Muscle layer of colon (tissue), 2 donors: ENCODE data around the gene ZPBP2.

Experiments
- H3K27ac ChIP-seq: one replicate; pipeline ENCODE4 v1.7.0; 2013; ENCODE audit warnings: low read depth, mild to moderate bottlenecking, low read length, moderate library complexity
- H3K27me3 ChIP-seq, 2 donors: one replicate each; pipeline ENCODE4 v1.7.0; 2013; ENCODE audit warnings: low read length in 2 of 2, mild to moderate bottlenecking in 2 of 2; ENCODE audit not compliant: insufficient read depth in 2 of 2, control insufficient read depth in 1 of 2
- H3K36me3 ChIP-seq: one replicate; pipeline ENCODE4 v1.7.0; 2013; ENCODE audit warnings: mild to moderate bottlenecking, low read length; ENCODE audit not compliant: insufficient read depth
- H3K4me1 ChIP-seq: one replicate; pipeline ENCODE4 v1.7.0; 2013; ENCODE audit warnings: mild to moderate bottlenecking, low read length; ENCODE audit not compliant: insufficient read depth
- H3K4me3 ChIP-seq, 2 donors: one replicate each; pipeline ENCODE4 v1.7.0; 2013; ENCODE audit warnings: low read length in 2 of 2, low read depth in 1 of 2, mild to moderate bottlenecking in 1 of 2, moderate library complexity in 1 of 2
- H3K9ac ChIP-seq: one replicate; pipeline ENCODE4 v1.7.0; 2013; ENCODE audit warnings: low read length
- H3K9me3 ChIP-seq: one replicate; pipeline ENCODE4 v1.7.0; 2013; ENCODE audit warnings: mild to moderate bottlenecking, low read length
- donor health status: abdominal sarcoma.
- donor health status: Adenocarcinoma of cecum.

Gene ZPBP2, protein sequence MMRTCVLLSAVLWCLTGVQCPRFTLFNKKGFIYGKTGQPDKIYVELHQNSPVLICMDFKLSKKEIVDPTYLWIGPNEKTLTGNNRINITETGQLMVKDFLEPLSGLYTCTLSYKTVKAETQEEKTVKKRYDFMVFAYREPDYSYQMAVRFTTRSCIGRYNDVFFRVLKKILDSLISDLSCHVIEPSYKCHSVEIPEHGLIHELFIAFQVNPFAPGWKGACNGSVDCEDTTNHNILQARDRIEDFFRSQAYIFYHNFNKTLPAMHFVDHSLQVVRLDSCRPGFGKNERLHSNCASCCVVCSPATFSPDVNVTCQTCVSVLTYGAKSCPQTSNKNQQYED

DNA sequence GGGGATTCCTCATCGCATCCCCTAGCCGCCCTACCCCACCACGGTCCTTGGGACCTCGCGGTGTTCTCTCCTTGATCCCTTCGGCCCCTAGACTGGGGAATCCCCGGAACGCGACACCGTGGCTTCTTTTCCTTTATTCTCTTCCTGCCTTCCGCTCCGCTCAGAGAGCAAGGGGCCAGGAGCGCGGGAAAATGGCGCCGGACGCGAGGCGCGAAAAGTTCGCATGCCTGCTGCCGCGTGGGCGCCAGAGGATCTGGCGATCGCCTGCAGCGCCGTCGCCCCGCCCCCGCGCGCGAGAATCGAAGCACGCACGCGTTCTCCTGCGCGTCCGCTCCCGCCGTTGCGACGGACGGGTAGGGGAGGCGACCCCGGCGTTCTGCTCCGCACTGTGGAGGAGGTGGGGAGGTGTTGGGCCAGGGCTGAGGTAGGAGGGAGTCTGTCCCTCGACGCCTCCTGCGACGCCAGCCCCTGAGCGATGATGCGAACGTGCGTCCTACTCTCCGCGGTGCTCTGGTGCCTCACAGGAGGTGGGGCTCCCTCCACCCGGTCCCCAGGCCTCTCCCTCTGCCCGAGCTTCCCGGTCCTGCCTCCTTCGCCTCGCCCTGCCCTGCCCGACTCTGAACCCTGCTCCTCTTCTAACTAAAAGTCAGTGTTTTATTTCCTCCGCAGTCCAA lies at the start of gene ZPBP2:
TSS of gene ZPBP2 (plus strand) at position 323 of the 674 bp plus-strand sequence. CDS start at position 476, 153 bp downstream.
- H3K27ac ChIP-seq: no peak within 1 kb of the TSS
- H3K4me1 ChIP-seq: peaks cover 8% of the 10 kb centered on the region
- no peak within 1 kb of the TSS for H3K4me3 ChIP-seq
- no peaks in the 10 kb centered on the region for H3K36me3 ChIP-seq
- H3K9me3 ChIP-seq: peaks cover 5% of the 10 kb centered on the region
- no peak within 1 kb of the TSS for H3K9ac ChIP-seq
- peaks cover 34 to 47% of the 10 kb centered on the region in 2 donors for H3K27me3 ChIP-seq

DNA sequence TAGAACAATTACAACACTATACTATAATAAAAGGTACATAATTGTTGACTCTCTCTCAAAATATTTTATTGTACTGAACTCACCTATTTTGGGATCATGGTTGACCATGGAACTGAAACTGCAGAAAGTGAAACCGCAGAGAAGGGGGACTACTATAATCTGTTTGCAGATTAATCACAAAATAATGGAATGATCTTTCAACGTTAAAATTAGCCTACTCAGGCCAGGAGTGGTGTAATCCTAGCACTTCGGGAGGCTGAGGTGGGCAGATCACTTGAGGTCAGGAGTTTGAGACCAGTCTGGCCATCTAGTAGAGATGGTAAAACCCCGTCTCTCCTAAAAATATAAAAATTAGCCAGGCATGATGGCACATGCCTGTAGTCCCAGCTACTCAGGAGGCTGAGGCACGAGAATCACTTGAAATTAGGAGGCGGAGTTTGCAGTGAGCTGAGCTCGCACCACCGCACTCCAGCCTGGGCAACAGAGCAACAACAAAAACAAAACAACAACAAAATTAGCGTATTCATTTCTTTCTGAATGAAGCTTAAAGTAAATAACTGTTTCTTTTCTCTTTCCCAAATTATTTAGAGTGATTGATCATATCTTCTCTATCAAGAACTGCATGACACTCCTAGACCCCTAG lies 49.5 kb upstream of the ZPBP2 start:
- no peak overlapping the region for H3K27ac ChIP-seq
- H3K9ac ChIP-seq: no peak overlapping the region
- H3K27me3 ChIP-seq: no peaks in the 10 kb centered on the region
- no peaks in the 10 kb centered on the region for H3K36me3 ChIP-seq
- H3K4me3 ChIP-seq: no peak overlapping the region
- H3K4me1 ChIP-seq: no peaks in the 10 kb centered on the region
- no peaks in the 10 kb centered on the region for H3K9me3 ChIP-seq

DNA sequence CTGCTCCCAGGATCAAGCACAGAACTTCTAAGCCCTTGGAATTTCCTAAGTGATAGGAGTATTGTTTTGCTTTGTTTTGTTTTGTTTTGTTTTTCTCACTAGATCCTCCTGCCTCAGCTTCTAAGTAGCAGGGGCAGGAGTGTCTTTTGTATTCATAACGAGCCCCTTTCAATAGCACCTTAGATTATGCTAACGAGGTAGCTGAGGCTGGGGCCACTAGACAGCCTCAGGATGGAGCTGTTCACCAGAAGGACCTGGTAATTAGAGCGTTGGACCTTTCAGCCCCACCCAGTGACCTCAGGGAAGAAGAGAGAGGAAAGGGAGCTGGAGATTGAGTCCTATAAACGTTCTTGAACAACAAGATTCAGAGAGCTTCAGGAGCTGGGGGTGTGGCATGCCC lies 47.5 kb upstream of the ZPBP2 start:
- Histone ChIP-seq H3K36me3 (no peaks in the 10 kb centered on the region), H3K9me3 (no peaks in the 10 kb centered on the region), H3K4me3 (no peak overlapping the region), H3K4me1 (no peaks in the 10 kb centered on the region), H3K27ac (no peak overlapping the region), H3K27me3 (no peaks in the 10 kb centered on the region), H3K9ac (no peak overlapping the region)

DNA sequence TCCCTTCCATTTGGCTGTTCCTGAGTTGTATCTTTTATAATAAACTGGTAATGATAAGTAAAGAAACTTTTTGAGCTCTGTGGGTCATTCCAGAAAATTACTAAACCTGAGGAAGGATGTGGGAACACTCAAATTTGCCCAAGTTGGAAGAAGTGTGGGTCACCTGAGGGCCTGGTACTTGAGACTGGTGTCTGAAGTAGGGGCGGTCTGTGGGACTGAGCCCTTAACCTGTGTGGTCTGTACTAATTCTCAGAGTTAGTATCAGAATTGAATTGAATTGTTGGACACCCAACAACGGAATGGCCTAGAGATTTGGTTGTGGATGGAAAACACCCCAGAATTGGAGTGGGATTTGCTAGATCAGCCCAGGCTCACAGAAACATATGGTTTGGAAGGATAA lies 47.0 kb upstream of the ZPBP2 start:
- H3K27ac ChIP-seq: no peak overlapping the region
- no peaks in the 10 kb centered on the region for H3K9me3 ChIP-seq
- H3K9ac ChIP-seq: no peak overlapping the region
- H3K4me1 ChIP-seq: no peaks in the 10 kb centered on the region
- no peaks in the 10 kb centered on the region for H3K27me3 ChIP-seq
- H3K4me3 ChIP-seq: no peak overlapping the region
- H3K36me3 ChIP-seq: no peaks in the 10 kb centered on the region

DNA sequence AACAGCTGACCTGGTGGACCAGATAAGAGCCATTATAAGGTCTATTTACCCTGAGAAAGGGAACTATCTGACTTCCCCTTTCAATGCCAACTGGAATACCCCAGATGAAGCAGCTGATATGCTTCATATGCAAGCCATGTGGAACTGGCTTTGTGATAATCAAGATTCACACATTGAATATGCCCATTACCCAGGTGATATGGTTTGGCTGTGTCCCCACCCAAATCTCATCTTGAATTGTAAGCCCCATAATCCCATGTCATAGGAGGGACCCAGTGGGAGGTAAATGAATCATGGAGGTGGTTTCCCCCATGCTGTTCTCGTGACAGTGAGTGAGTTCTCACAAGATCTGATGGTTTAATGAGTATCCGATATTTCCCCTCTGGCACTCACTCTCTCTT lies 46.0 kb upstream of the ZPBP2 start:
- Histone ChIP-seq H3K4me3 (no peak overlapping the region), H3K4me1 (no peaks in the 10 kb centered on the region), H3K27ac (no peak overlapping the region), H3K36me3 (no peaks in the 10 kb centered on the region), H3K9ac (no peak overlapping the region), H3K27me3 (no peaks in the 10 kb centered on the region), H3K9me3 (no peaks in the 10 kb centered on the region)

DNA sequence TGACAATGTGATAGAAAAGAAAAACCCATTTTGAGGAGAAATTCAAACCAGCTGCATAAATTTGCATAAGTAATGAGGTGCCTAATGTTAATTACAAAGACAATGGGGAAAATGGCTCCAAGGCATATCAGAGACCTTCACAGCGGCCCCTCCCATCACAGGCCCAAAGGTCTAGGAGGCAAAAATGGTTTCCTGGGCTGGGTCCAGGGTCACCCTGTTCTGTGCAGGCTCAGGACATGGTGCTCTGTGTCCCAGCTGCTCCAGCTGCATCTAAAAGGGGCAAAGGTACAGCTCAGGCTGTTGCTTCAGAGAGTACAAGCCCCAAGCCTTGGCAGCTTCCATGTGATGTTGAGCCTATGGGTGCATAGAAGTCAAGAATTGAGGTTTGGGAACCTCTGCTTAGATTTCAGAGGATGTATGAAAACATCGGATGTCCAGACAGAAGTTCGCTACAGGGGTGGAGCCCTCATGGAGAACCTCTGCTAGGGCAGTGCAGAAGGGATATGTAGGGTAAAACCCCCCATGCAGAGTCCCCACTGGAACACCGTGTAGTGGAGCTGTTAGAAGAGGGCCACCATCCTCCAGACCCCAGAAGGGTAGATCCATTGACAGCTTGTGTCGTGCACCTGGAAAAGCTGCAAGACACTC lies 44.5 kb upstream of the ZPBP2 start:
- H3K9ac ChIP-seq: no peak overlapping the region
- no peak overlapping the region for H3K4me3 ChIP-seq
- no peaks in the 10 kb centered on the region for H3K36me3 ChIP-seq
- no peaks in the 10 kb centered on the region for H3K9me3 ChIP-seq
- H3K4me1 ChIP-seq: no peaks in the 10 kb centered on the region
- H3K27ac ChIP-seq: no peak overlapping the region
- H3K27me3 ChIP-seq: peaks cover 0 to 3% of the 10 kb centered on the region in 2 donors

DNA sequence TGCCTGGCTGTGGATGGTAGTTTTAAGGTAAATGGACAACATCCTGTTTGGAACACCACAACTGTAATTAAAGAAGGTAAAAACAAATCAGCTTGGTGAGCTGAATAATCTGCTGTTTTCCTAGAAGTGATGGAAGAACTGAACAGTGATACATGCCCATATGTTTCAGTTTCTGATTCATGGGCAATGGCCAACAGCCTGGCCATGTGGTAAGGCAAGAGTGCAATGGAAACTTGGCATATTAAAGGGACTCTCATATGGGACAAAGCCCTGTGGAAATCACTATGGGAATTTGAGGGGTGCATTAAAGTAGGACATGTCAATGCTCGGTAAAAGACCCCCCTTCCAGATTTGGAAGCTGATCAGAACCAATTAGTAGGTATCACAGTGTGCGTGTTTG lies 41.7 kb upstream of the ZPBP2 start:
- Histone ChIP-seq H3K27me3 (peaks cover 0 to 3% of the 10 kb centered on the region in 2 donors), H3K9ac (no peak overlapping the region), H3K4me3 (no peak overlapping the region)

DNA sequence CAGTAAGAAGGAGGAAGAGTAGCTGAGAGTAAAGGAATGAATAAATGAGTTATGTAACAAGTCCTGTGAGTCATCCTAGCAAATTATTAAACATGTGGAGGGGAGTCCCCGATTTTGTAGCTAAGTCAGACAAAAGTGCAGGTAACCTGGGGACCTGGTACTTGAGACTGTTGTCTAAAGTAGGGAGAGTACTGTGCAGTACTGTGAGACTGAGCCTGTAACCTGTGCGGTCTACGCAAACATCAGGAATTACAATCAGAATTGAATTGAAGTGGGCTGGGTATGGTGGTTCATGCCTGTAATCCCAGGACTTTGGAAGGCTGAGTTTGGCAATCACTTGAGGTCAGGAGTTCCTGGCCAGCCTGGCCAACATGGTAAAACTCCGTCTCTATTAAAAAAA lies 39.6 kb upstream of the ZPBP2 start:
- H3K9ac ChIP-seq: no peak overlapping the region
- H3K4me1 ChIP-seq: no peaks in the 10 kb centered on the region
- H3K4me3 ChIP-seq: no peak overlapping the region
- H3K27ac ChIP-seq: no peak overlapping the region
- no peaks in the 10 kb centered on the region for H3K36me3 ChIP-seq
- peaks cover 0 to 3% of the 10 kb centered on the region in 2 donors for H3K27me3 ChIP-seq
- H3K9me3 ChIP-seq: no peaks in the 10 kb centered on the region

More for the DNA sequence above, 41.7 kb upstream of the ZPBP2 start:
- Histone ChIP-seq H3K4me1 (no peaks in the 10 kb centered on the region), H3K36me3 (no peaks in the 10 kb centered on the region), H3K9me3 (no peaks in the 10 kb centered on the region), H3K27ac (no peak overlapping the region)

DNA sequence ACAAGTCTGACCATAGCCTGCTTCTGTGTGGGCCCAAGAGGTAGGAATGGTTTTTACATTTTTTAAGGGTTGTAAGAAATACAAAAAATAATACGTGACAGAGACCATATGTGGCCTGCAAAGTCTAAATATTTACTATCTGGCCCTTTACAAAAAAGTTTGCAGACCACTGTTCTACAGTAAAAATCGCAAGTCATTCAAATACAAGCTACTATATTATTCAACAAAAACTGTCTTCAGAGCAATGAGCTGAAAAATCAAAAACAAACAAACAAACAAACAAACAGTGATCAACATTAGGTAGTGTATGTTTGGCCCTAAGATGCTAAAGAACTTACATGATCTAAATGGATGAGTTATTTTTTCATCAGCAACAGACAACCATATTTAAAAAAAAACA lies 36.4 kb upstream of the ZPBP2 start:
- H3K36me3 ChIP-seq: no peaks in the 10 kb centered on the region
- no peak overlapping the region for H3K27ac ChIP-seq
- H3K27me3 ChIP-seq: peaks cover 0 to 3% of the 10 kb centered on the region in 2 donors
- no peak overlapping the region for H3K4me3 ChIP-seq
- no peak overlapping the region for H3K9ac ChIP-seq
- no peaks in the 10 kb centered on the region for H3K4me1 ChIP-seq
- no peaks in the 10 kb centered on the region for H3K9me3 ChIP-seq

DNA sequence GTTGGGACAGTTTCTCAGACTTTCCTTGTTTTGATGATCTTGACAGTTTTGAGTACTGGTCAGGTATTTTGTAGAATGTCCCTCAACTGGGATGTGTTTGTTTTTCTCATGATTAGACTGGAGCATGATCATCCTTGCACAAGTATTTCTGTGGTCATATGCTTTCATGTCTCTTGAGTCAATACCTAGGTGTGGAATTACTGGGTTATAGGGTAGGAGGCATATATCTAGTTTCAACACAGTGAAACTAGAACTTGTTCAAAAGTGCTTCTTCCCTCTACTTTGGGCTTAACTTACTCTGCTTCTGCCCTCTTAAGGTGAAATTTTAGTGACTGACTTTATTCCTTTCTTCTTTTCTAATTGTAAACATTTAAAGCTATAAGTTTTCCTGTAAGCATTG lies 34.0 kb upstream of the ZPBP2 start:
- Histone ChIP-seq H3K4me3 (no peak overlapping the region), H3K9me3 (no peaks in the 10 kb centered on the region), H3K9ac (no peak overlapping the region), H3K27me3 (no peaks in the 10 kb centered on the region), H3K4me1 (no peaks in the 10 kb centered on the region), H3K36me3 (no peaks in the 10 kb centered on the region), H3K27ac (no peak overlapping the region)

DNA sequence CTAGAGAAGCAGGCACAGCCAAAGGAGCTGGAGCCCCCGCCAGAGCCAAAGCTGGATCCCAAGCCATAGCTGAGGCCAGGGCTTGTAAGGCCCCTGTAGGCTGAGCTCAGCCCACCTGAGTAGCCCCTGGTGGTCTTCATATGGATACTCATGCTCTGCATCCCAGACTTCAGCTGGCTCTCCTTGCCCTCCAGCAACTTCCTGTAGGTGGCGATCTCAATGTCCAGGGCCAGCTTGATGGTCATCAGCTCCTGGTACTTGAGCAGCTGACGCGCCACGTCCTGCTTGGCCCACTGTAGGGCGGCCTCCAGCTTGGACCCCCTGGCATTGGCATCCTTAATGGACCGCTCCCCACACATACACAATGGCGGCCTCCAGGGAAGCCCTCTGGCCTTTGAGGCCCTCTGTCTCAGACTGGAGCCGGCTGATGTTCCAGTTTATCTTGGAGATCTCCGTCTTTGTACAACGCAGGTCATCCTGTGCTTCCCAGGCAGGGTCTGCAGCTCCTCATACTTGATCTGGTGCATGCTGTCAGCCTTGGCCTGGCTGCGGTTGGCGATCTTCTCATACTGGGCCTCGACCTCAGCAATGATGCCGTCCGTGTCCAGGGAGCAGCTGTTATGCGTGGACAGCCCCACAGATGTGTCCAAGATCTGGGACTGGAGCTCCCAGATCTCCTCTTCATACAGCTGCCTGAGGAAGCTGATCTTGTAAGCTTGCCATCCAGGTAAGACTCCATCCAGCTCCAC lies 32.8 kb upstream of the ZPBP2 start:
- Histone ChIP-seq H3K9me3 (no peaks in the 10 kb centered on the region), H3K27me3 (no peaks in the 10 kb centered on the region), H3K27ac (no peak overlapping the region), H3K4me1 (no peaks in the 10 kb centered on the region), H3K4me3 (no peak overlapping the region), H3K9ac (no peak overlapping the region), H3K36me3 (no peaks in the 10 kb centered on the region)
